Endothelial cell of umbilical vein (primary cell): ENCODE results near the gene ARID3B. TPM values are rescaled to one million over a fixed set of nuclear protein-coding genes. Genes with fewer than 3 reads are reported as not detected.
A peak's percentile ranks its signal among the peaks of the same experiment; 100 is the strongest.

Source experiments
- BruUV-seq: library from RNA; stranded (reverse); fragments of 400-500 nt; replicated peaks from 2 replicates; lab custom pipeline; 2021; lab: Mats Ljungman, UMichigan
- CTCF ChIA-PET: fragments of 300-600, 350-600 bp; sonication (Branson Sonifier 250); formaldehyde crosslinking; loops from one replicate; lab custom pipeline; 2021; ENCODE audit warnings: antibody characterized with exemption, inconsistent platforms; lab: Charles Lee
- POLR2A ChIA-PET: fragments of 300-600, 350-600 bp; sonication (Branson Sonifier 250); formaldehyde crosslinking; loops from one replicate; lab custom pipeline; 2021; ENCODE audit warnings: antibody characterized with exemption, inconsistent platforms; lab: Charles Lee
- DNase-seq: peaks from one replicate; pipeline ENCODE4 v3.0.0-alpha.2; 2011; ENCODE audit warnings: low read depth, low spot score
- FAIRE-seq: peaks from 2 replicates; lab custom pipeline; 2011; peaks lifted over from hg19 to GRCh38; lab: Jason Lieb, UNC
- H2AFZ ChIP-seq: 2 replicates; pipeline ENCODE4 v1.6.0; 2012; ENCODE audit warnings: low read depth, low read length, control low read depth, inconsistent platforms
- H3K27ac ChIP-seq: 2 replicates; pipeline ENCODE4 v1.5.1; 2011; ENCODE audit warnings: low read depth, mild to moderate bottlenecking, control low read depth, low read length, moderate library complexity; ENCODE audit not compliant: insufficient read depth
- H3K27me3 ChIP-seq, 2 experiments: 2 replicates each; pipeline versions ENCODE4 v1.6.0 to v1.6.1; 2011; ENCODE audit warnings: low read length in 2 of 2, mixed read lengths in 1 of 2; ENCODE audit not compliant: control insufficient read depth in 2 of 2, insufficient read depth in 2 of 2
- H3K36me3 ChIP-seq, 2 experiments: 2 replicates in 1 of 2; 3 replicates in 1 of 2; pipeline ENCODE4 v1.5.1; 2011; ENCODE audit warnings: low read length in 2 of 2, mild to moderate bottlenecking in 1 of 2, moderate library complexity in 1 of 2; ENCODE audit not compliant: control insufficient read depth in 2 of 2, insufficient read depth in 2 of 2; ENCODE audit errors: extremely low read depth in 1 of 2
- H3K4me1 ChIP-seq: 3 replicates; pipeline ENCODE4 v1.5.1; 2011; ENCODE audit warnings: mild to moderate bottlenecking, low read length; ENCODE audit not compliant: control insufficient read depth, insufficient read depth; ENCODE audit errors: extremely low read depth
- H3K4me2 ChIP-seq: 2 replicates; pipeline ENCODE4 v1.6.1; 2011; ENCODE audit warnings: low read length, control low read depth, mixed read lengths; ENCODE audit not compliant: insufficient read depth
- H3K4me3 ChIP-seq, 3 experiments: fragments of 200-600 bp in 1 of 3; sonication (generic), shearing (Covaris generic) in 1 of 3; replicated peaks in 1 of 3; 2 replicates each; pipeline ENCODE4 v1.5.1; 2011 to 2016; ENCODE audit warnings: control low read depth in 3 of 3, low read length in 3 of 3, mild to moderate bottlenecking in 2 of 3, inconsistent platforms in 1 of 3, low read depth in 1 of 3, moderate library complexity in 1 of 3; ENCODE audit not compliant: insufficient read depth in 1 of 3
- H3K79me2 ChIP-seq: 2 replicates; pipeline ENCODE4 v1.6.0; 2012; ENCODE audit warnings: low read length, inconsistent platforms; ENCODE audit not compliant: control insufficient read depth, insufficient read depth
- H3K9ac ChIP-seq: replicated peaks from 2 replicates; pipeline ENCODE3; 2011; ENCODE audit warnings: low read length, control low read depth; ENCODE audit not compliant: insufficient read depth; ENCODE audit errors: extremely low read depth
- H3K9me1 ChIP-seq: replicated peaks from 3 replicates; pipeline ENCODE4 v1.6.0; 2011; ENCODE audit warnings: mild to moderate bottlenecking, low read length; ENCODE audit not compliant: control insufficient read depth, insufficient read depth; ENCODE audit errors: extremely low read depth
- H3K9me3 ChIP-seq: replicated peaks from 2 replicates; pipeline ENCODE4 v1.5.1; 2012; ENCODE audit warnings: low read length, inconsistent platforms; ENCODE audit not compliant: control insufficient read depth, insufficient read depth
- H4K20me1 ChIP-seq: replicated peaks from 2 replicates; pipeline ENCODE3; 2011; ENCODE audit warnings: mild to moderate bottlenecking, low read length; ENCODE audit not compliant: control insufficient read depth, insufficient read depth; ENCODE audit errors: extremely low read depth
- FOS ChIP-seq: IDR thresholded peaks from 2 replicates; pipeline ENCODE4 v1.6.1; 2011; ENCODE audit warnings: mild to moderate bottlenecking, low read length, moderate library complexity, borderline replicate concordance; ENCODE audit not compliant: insufficient read depth
- dilution Hi-C: fragments of 300-500 bp; cut with MboI; formaldehyde crosslinking; loops from one replicate; pipeline ENCODE4 v1.15.0; 2019; ENCODE audit warnings: low sequenced_read_pairs; ENCODE audit not compliant: extremely low pct_ligation_motif_present
- intact Hi-C: fragments of 100-400 bp; cut with micrococcal nuclease; formaldehyde crosslinking; loops from one replicate; pipeline ENCODE4 v1.10.0; 2022
- polyA plus RNA-seq, 4 experiments: library from polyadenylated mRNA; depleted of rRNA in 3 of 4; stranded (reverse) in 3 of 4; unstranded in 1 of 4; fragments of >200 nt; gene quantifications; 2 replicates each; pipeline versions ENCODE4 v1.2.1 to v1.2.3, GENCODE V29; 2011 to 2012; ENCODE audit warnings: missing spikeins in 1 of 4
- total RNA-seq: library from RNA; stranded (reverse); gene quantifications from 2 replicates; pipeline ENCODE4 v1.2.3, GENCODE V29; 2021
- TF ChIP-seq, protein P1 (sequence below), 2 donors: IDR thresholded peaks; 1 replicate in 1 of 2; 2 replicates in 1 of 2; pipeline ENCODE4 v1.5.1; 2011; ENCODE audit warnings: low read length in 2 of 2, mild to moderate bottlenecking in 2 of 2, moderate library complexity in 2 of 2, control low read depth in 1 of 2, inconsistent platforms in 1 of 2, low read depth in 1 of 2; ENCODE audit not compliant: insufficient read depth in 1 of 2; ENCODE audit errors: extremely low read depth in 1 of 2

The ARID3B gene
- total and polyA plus RNA-seq, 2 donors (not counting 3 experiments of a cell fraction or from before 2014, with no cell fraction given) = 6.2 to 10.0 TPM

DNA sequence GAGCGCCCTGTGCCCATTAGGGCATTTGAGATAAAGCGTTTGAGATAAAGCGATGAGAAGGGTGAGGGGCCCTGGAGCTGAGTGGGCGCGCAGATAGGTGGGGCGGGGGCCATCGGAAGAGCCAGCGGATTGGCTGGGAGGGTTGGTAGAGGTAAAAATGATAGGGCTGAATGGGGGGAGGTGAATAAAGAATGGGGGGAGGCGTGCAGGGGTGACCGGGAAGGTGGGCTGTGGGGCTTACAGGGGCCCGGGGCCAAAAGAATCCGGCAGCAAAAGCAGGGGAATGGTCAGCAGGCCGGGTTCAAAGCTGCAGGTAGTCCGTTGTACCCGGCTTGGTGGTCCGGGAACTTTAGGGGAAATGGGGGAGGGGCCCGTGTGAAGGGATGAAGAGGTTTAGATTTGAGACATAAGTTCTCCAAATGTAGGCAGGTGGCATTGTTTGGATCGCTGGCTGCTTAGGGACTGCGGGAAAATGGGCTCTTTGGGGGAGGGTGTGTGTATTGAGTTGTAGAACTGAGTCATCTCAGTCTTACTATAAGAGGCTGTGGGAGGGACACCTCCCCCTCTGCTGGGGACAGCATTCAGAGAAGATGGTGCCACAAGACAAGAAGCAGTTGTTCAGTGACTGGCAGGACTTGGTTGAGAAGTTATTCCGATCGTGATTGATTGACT is 610 bp downstream of the ARID3B start:
- no peaks in the 10 kb centered on the region for H3K27me3 ChIP-seq
- H3K9ac ChIP-seq = peak overlapping the region; percentile 78
- ChIA-PET CTCF (interaction anchor here (0.8 to 1.4 kb wide), 6 partner anchors 8 to 360 kb away, joined by 3 to 9 read pairs (median 3); no protein-coding TSS in a partner anchor), POLR2A (interaction anchor here (1.3 kb wide), 1 partner anchor 76 kb away, joined by 8 read pairs; no protein-coding TSS in a partner anchor)
- H3K4me1 ChIP-seq = peaks cover 22% of the 10 kb centered on the region
- H3K27ac ChIP-seq = peak overlapping the region; percentile 54
- H2AFZ ChIP-seq = peak overlapping the region; percentile 83
- peaks cover 9% of the 10 kb centered on the region for H3K79me2 ChIP-seq
- H3K9me1 ChIP-seq = no peaks in the 10 kb centered on the region
- DNase-seq (peak; percentile 68), FAIRE-seq (no peak)
- intact Hi-C loops = loop anchor here (1.0 to 10.0 kb wide), 4 partner anchors 29 to 223 kb away; partner anchors contain the start of genes CLK3 and UBL7
- peaks cover 0 to 2% of the 10 kb centered on the region in 2 experiments for H3K36me3 ChIP-seq
- peak overlapping the region; percentile 71 for H3K4me2 ChIP-seq
- BruUV-seq = no TSS peak
- no peaks in the 10 kb centered on the region for H3K9me3 ChIP-seq
- H3K4me3 ChIP-seq = peak overlapping the region; percentile 78 to 98 (median 87)
- dilution Hi-C loops = no loop called here
- no peaks in the 10 kb centered on the region for H4K20me1 ChIP-seq
- peak; percentile 69 for TF ChIP-seq FOS
- TF ChIP-seq, protein P1, sequence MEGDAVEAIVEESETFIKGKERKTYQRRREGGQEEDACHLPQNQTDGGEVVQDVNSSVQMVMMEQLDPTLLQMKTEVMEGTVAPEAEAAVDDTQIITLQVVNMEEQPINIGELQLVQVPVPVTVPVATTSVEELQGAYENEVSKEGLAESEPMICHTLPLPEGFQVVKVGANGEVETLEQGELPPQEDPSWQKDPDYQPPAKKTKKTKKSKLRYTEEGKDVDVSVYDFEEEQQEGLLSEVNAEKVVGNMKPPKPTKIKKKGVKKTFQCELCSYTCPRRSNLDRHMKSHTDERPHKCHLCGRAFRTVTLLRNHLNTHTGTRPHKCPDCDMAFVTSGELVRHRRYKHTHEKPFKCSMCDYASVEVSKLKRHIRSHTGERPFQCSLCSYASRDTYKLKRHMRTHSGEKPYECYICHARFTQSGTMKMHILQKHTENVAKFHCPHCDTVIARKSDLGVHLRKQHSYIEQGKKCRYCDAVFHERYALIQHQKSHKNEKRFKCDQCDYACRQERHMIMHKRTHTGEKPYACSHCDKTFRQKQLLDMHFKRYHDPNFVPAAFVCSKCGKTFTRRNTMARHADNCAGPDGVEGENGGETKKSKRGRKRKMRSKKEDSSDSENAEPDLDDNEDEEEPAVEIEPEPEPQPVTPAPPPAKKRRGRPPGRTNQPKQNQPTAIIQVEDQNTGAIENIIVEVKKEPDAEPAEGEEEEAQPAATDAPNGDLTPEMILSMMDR (IDR thresholded peaks at IDR 0.05; ENCODE audit: extremely low read depth in 1 of 2, insufficient read depth in 1 of 2, low read depth in 1 of 2, low read length in 2 of 2) = no peak
